ENCODE results near the gene TREH. TPM values are rescaled to one million over a fixed set of nuclear protein-coding genes. Genes with fewer than 3 reads are reported as not detected.

Gene TREH
- total and polyA plus RNA-seq, 2 of the 8 experiments (the other 6 are each of a cell fraction or from before 2014, with no cell fraction given) = 0.03 TPM; not detected in 1

- no peak overlapping the region for H3K4me3 ChIP-seq (ENCODE audit: extremely low read depth in 1 of 4, insufficient read depth in 2 of 4, low read depth in 3 of 4, low read length in 4 of 4)
- H2BK15ac ChIP-seq (ENCODE audit: low read length) = 0 out of 2 replicates have a peak overlapping the region, but pooled peaks have one; percentile 74
- WGBS, 2 experiments (ENCODE audit: extremely low coverage in 1 of 2, insufficient coverage in 1 of 2, insufficient read length in 1 of 2, insufficient replicate concordance in 2 of 2, low coverage in 1 of 2, low lambda C conversion rate in 2 of 2, missing lambda C conversion rate in 1 of 2) = 98% methylated on average over 8 of the region's 8 CpGs; no CpG with 5 or more reads in 1 of the 2 experiments
- H4K8ac ChIP-seq (ENCODE audit: extremely low read depth, insufficient read depth, low read length) = no peak overlapping the region
- H3K4me2 ChIP-seq (ENCODE audit: insufficient read depth in 1 of 2, low read depth in 2 of 2, low read length in 2 of 2) = no peak overlapping the region
- peaks cover 6 to 7% of the 10 kb centered on the region in 2 experiments; a peak in 3 of 4 replicates for H3K9me3 ChIP-seq (ENCODE audit: insufficient read depth in 2 of 2, low read depth in 1 of 2, low read length in 1 of 2)
- 0 out of 2 replicates have a peak overlapping the region, but pooled peaks have one; percentile 82 for H2AK5ac ChIP-seq (ENCODE audit: low read depth, low read length)
- ChIA-PET POLR2A (ENCODE audit: partially characterized antibody) (interaction anchor here (0.6 to 7.0 kb wide), 8 partner anchors 8 to 94 kb away, joined by 3 to 46 read pairs (median 4); partner anchors contain the start of gene DDX6), CTCF (ENCODE audit: partially characterized antibody) (interaction anchor here (0.5 to 11.0 kb wide), 19 partner anchors 7 to 226 kb away, joined by 3 to 102 read pairs (median 3); partner anchors contain the start of gene TREH)
- no peaks in the 10 kb centered on the region for H3K36me3 ChIP-seq (ENCODE audit: control insufficient read depth in 2 of 4, insufficient read depth in 4 of 4, low read length in 3 of 4)
- H3K14ac ChIP-seq (ENCODE audit: insufficient read length) = no peak overlapping the region
- no peaks in the 10 kb centered on the region for H3K27me3 ChIP-seq (replicated peaks in 1 of 4; ENCODE audit: control insufficient read depth in 3 of 4, extremely low read depth in 1 of 4, insufficient read depth in 3 of 4, low read length in 3 of 4)
- H3K4ac ChIP-seq (replicated peaks; ENCODE audit: insufficient read length, low read depth, low read length) = no peak overlapping the region
- H3K9ac ChIP-seq (replicated peaks in 1 of 4; ENCODE audit: extremely low read depth in 1 of 4, low read depth in 3 of 4, low read length in 3 of 4) = no peak overlapping the region
- H3K18ac ChIP-seq (ENCODE audit: extremely low read depth, low read length) = peak overlapping the region; percentile 80; the same call in 1 of the 2 replicates
- H2BK20ac ChIP-seq (ENCODE audit: low read length) = peak overlapping the region; percentile 23; the same call in 1 of the 2 replicates
- H3K27ac ChIP-seq (ENCODE audit: low read depth, low read length) = no peak overlapping the region
- H3K23ac ChIP-seq (ENCODE audit: insufficient read length) = no peak overlapping the region
- peak overlapping the region; percentile 3 for H2BK120ac ChIP-seq (replicated peaks; ENCODE audit: low read depth, low read length)
- H4K91ac ChIP-seq (replicated peaks; ENCODE audit: insufficient read length, low read length) = peak overlapping the region; percentile 63
- H3K79me1 ChIP-seq (ENCODE audit: low read depth, low read length) = no peaks in the 10 kb centered on the region
- H2BK5ac ChIP-seq (ENCODE audit: low read depth, low read length) = peak overlapping the region; percentile 29; the same call in 1 of the 2 replicates
- H3K23me2 ChIP-seq (ENCODE audit: low read depth, low read length) = no peaks in the 10 kb centered on the region
- H3K4me1 ChIP-seq (replicated peaks in 1 of 4; ENCODE audit: control insufficient read depth in 3 of 4, insufficient read depth in 4 of 4, low read length in 3 of 4) = peaks cover 0 to 13% (median 6%) of the 10 kb centered on the region in 4 experiments; a peak in 6 of 7 replicates
- H4K5ac ChIP-seq (ENCODE audit: insufficient read length, low read depth, low read length) = peak overlapping the region; percentile 12
- TF ChIP-seq PHF8 (conservative IDR thresholded peaks at IDR 0.05; ENCODE audit: low read depth, low read length) = no peak
- no peak for TF ChIP-seq CHD1 (IDR thresholded peaks at IDR 0.05; ENCODE audit: low read depth, low read length)
- DNase-seq (ENCODE audit: low read depth in 1 of 2, low spot score in 2 of 2) (no peak), FAIRE-seq (no peak)
- no peaks in the 10 kb centered on the region for H3K79me2 ChIP-seq (ENCODE audit: control insufficient read depth in 1 of 2, insufficient read depth in 2 of 2, low read length in 2 of 2)
- H2BK12ac ChIP-seq (ENCODE audit: low read depth, low read length) = peak overlapping the region; percentile 99; the same call in 1 of the 2 replicates
- H4K20me1 ChIP-seq (replicated peaks in 1 of 2; ENCODE audit: control insufficient read depth in 1 of 2, insufficient read depth in 2 of 2, low read length in 2 of 2) = no peaks in the 10 kb centered on the region
- H3K56ac ChIP-seq (replicated peaks; ENCODE audit: insufficient read length, low read depth, low read length) = no peak overlapping the region
- H2AFZ ChIP-seq (ENCODE audit: low read length) = 0 out of 2 replicates have a peak overlapping the region, but pooled peaks have one; percentile 38
Measured at GRCh38 chr11:118697346-118697745, 17.9 kb upstream of the TREH start.
